Breast epithelium (tissue), 3 donors: Measurements from ENCODE around the gene MTHFD2L.

ENCODE experiments used
- CTCF ChIP-seq, 3 donors: fragments of 450-650 bp; IDR thresholded peaks; one replicate each; pipeline ENCODE4 v1.5.1; 2016 to 2017; ENCODE audit warnings: antibody characterized with exemption in 3 of 3, mild to moderate bottlenecking in 3 of 3, moderate library complexity in 3 of 3
- POLR2A ChIP-seq: fragments of 450-650 bp; IDR thresholded peaks from one replicate; pipeline ENCODE4 v1.6.1; 2016; ENCODE audit warnings: antibody characterized with exemption, mild to moderate bottlenecking, moderate library complexity
- POLR2AphosphoS5 ChIP-seq, 3 donors: sonication (generic); formaldehyde crosslinking; IDR thresholded peaks; one replicate each; pipeline ENCODE4 v1.6.1; 2017; ENCODE audit warnings: antibody characterized with exemption in 3 of 3

GRCh38 chr4:74156521-74156920, 1.4 kb upstream of the MTHFD2L start:
- no peak for TF ChIP-seq CTCF (IDR thresholded peaks at IDR 0.05)
- TF ChIP-seq POLR2A: no peak
- no peak for TF ChIP-seq POLR2AphosphoS5 (IDR thresholded peaks at IDR 0.05)
